Prostate gland (tissue), 2 donors: ENCODE data around the gene RFX7. TPM values are rescaled to one million over a fixed set of nuclear protein-coding genes. Genes with fewer than 3 reads are reported as not detected.

ENCODE experiments used
- DNase-seq: peaks from one replicate; pipeline ENCODE4 v3.0.0-alpha.2; 2019; ENCODE audit warnings: low spot score
- H3K27ac ChIP-seq, 2 donors: fragments of 200-600 bp; sonication (generic); 2 replicates each; pipeline ENCODE4 v1.5.1; 2017 to 2019
- H3K27me3 ChIP-seq: fragments of 200-600 bp; sonication (generic); replicated peaks from 2 replicates; pipeline ENCODE4 v1.5.1; 2019; ENCODE audit not compliant: insufficient read depth
- H3K36me3 ChIP-seq, 2 donors: fragments of 200-600 bp; sonication (generic); 1 replicate in 1 of 2; 2 replicates in 1 of 2; pipeline versions ENCODE4 v1.5.1 to v1.8.1; 2017 to 2019
- H3K4me1 ChIP-seq: fragments of 200-600 bp; sonication (generic); replicated peaks from 2 replicates; pipeline ENCODE4 v1.5.1; 2019
- H3K4me3 ChIP-seq, 2 donors: fragments of 200-600 bp; sonication (generic); 2 replicates each; pipeline ENCODE4 v1.5.1; 2017 to 2019
- H3K9me3 ChIP-seq: fragments of 200-600 bp; sonication (generic); 2 replicates; pipeline ENCODE4 v1.5.1; 2017
- POLR2A ChIP-seq: fragments of 450-650 bp; IDR thresholded peaks from one replicate; pipeline ENCODE4 v1.6.1; 2016; ENCODE audit warnings: antibody characterized with exemption, mild to moderate bottlenecking
- POLR2AphosphoS5 ChIP-seq: sonication (generic); formaldehyde crosslinking; IDR thresholded peaks from one replicate; pipeline ENCODE4 v1.6.1; 2017; ENCODE audit warnings: antibody characterized with exemption
- WGBS: methylation state at CpG from one replicate; pipeline ENCODE4 v1.1.5; 2018; 5-methylcytosine and 5-hydroxymethylcytosine counted together
- intact Hi-C: fragments of 100-400 bp; cut with DNase I; formaldehyde crosslinking; loops from one replicate; pipeline ENCODE4 v1.14.2; 2022
- total RNA-seq, 2 donors: library from RNA; depleted of rRNA; stranded (reverse); fragments of >200 nt; gene quantifications; one replicate each; pipeline ENCODE4 v1.1.0, GENCODE V29; 2016
- TF ChIP-seq, protein P1 (sequence below), 4 experiments: fragments of 200-600 bp in 2 of 4; fragments of 450-650 bp in 2 of 4; sonication (generic) in 2 of 4; IDR thresholded peaks; 1 replicate in 3 of 4; 2 replicates in 1 of 4; pipeline ENCODE4 v1.5.1; 2016 to 2019; ENCODE audit warnings: antibody characterized with exemption in 4 of 4, mild to moderate bottlenecking in 2 of 4, moderate library complexity in 2 of 4

Gene RFX7
- 10 to 100 TPM in 1 of 2 donors, 1 to 10 TPM in 1; 9.3 to 15.1 TPM for total RNA-seq

DNA sequence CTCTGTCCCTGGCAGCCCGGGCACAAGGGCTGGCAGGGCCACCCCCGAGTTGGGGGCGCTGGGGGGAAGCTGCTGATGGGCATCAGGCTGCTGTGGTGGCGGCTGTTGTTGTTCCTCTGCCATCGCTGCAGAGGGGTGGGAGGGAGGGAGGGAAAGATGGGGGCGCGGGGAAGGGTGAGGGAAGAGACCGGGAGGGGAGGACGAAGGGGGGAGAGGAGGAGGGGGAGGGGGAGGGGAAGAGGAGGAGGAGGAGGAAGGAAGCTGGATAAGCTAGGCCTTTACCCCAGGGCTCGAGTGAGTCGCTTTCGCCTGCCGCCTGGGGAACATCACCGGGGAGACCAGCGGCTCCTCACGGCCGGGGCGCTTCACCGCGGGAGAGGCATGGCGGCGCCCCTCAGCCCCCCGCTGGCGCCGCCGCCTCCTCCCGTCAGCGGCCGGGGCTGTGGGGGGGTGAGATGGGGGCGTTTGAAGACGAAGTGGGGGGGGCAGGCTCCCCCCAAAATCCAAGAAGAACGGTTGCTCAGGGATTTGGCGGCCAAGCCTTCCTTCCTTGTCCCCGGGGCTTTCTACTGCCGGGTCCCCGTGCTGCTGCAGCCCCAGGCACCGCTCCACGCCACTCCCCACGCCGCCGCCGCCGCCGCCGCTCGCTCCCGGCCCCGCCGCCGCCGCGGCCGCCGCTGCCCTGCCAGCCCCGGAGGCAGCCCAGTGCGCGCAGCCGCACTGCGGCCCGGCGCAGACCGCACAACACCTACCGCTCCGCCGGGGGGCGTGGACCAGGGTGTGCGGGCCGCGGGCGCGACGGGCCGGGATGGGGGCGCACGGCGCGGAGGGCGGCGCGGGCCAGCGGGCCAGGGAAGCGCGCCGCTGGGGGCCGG lies at the start of gene RFX7:
Gene RFX7, minus strand, starts transcription at position 717 of the 875 bp plus-strand sequence. Its CDS starts 594 bp downstream, at position 123.
- TF ChIP-seq POLR2A (no peak), POLR2AphosphoS5 (no peak)
- TF ChIP-seq, protein P1, sequence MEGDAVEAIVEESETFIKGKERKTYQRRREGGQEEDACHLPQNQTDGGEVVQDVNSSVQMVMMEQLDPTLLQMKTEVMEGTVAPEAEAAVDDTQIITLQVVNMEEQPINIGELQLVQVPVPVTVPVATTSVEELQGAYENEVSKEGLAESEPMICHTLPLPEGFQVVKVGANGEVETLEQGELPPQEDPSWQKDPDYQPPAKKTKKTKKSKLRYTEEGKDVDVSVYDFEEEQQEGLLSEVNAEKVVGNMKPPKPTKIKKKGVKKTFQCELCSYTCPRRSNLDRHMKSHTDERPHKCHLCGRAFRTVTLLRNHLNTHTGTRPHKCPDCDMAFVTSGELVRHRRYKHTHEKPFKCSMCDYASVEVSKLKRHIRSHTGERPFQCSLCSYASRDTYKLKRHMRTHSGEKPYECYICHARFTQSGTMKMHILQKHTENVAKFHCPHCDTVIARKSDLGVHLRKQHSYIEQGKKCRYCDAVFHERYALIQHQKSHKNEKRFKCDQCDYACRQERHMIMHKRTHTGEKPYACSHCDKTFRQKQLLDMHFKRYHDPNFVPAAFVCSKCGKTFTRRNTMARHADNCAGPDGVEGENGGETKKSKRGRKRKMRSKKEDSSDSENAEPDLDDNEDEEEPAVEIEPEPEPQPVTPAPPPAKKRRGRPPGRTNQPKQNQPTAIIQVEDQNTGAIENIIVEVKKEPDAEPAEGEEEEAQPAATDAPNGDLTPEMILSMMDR (IDR thresholded peaks at IDR 0.05) = no peak
- Histone ChIP-seq H3K4me1 (no peaks in the 10 kb centered on the region), H3K27ac (peak within 1 kb of the TSS; percentile 91 to 93), H3K36me3 (no peaks in the 10 kb centered on the region), H3K9me3 (no peaks in the 10 kb centered on the region), H3K4me3 (peak within 1 kb of the TSS; percentile 84 to 90), H3K27me3 (no peaks in the 10 kb centered on the region)
- DNase-seq = peak; percentile 53
- under 1% methylated on average over 39 of the region's 85 CpGs for WGBS
- intact Hi-C loops = loop anchor here (10.0 kb wide), 1 partner anchor 181 kb away; no protein-coding TSS in a partner anchor

DNA sequence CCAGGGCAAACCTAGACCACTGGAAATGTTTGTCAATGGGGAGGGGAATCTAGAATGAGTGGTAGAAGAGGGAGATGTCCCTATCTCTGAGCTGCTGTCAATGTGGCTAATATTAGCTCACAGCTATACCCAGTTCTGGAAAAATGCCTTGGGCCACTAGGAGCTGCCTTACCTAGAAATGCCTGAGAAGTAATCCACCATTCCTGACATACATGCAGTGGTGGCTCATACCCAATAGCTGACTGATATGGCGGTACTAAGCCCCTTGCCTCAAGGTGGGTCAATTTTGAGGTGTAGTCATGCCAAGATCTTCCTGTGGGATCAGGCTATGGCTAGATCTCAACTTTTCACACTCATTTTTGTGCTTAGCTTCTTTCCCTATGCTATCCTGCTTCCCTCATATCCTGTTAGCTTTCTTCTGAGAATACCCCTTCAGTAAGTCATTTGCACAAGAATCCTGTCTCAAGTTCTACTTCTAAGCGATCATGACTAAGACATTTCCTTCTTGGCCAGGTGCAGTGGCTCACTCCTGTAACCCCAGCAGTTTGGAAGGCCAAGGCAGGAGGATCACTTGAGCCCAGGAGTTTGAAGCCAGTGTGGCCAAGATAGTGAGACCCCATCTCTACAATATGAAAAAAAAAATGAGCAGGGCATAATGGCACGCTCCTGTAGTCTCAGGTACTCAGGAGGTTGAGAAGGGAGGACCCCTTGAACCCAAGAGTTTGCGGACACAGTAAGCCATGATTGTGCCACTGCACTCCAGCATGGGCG lies 49.1 kb upstream of the RFX7 start:
- Histone ChIP-seq H3K27ac (no peak overlapping the region), H3K4me1 (no peaks in the 10 kb centered on the region), H3K36me3 (no peaks in the 10 kb centered on the region), H3K4me3 (no peak overlapping the region), H3K9me3 (no peaks in the 10 kb centered on the region), H3K27me3 (no peaks in the 10 kb centered on the region)
- intact Hi-C loops = no loop called here
- WGBS = 98% methylated on average over 5 of the region's 5 CpGs
- no peak for DNase-seq
- TF ChIP-seq POLR2AphosphoS5 = no peak
- no peak for TF ChIP-seq POLR2A
- TF ChIP-seq, protein P1 (IDR thresholded peaks at IDR 0.05) = no peak

GRCh38 chr15:56291741-56292140 lies 48.1 kb upstream of the RFX7 start:
- TF ChIP-seq, protein P1 (IDR thresholded peaks at IDR 0.05) = no peak
- 95% methylated on average over 2 of the region's 2 CpGs for WGBS
- Histone ChIP-seq H3K27ac (no peak overlapping the region), H3K36me3 (no peaks in the 10 kb centered on the region), H3K9me3 (no peaks in the 10 kb centered on the region), H3K4me1 (no peaks in the 10 kb centered on the region), H3K4me3 (no peak overlapping the region), H3K27me3 (no peaks in the 10 kb centered on the region)
- DNase-seq = no peak
- intact Hi-C loops = no loop called here

DNA sequence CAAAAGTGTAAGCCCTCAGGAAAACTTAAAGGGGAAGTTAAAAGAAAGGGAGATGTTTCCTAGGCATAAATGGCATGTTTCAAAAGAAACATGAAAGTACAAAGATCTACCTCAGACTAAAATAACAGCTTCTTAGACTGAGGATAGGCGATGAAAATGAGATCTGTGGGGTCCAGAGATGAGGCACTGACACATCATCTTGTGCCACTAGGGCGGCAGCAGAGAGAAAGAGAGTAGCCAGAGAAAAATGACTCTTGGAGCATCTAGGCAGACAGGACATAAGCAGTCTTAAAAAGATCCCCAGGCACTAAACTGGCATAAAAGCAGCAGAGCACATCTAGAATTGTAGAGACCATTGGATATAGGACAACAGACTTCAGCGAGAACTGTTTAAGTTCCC lies 42.5 kb upstream of the RFX7 start:
- no peak overlapping the region for H3K4me3 ChIP-seq
- intact Hi-C loops = no loop called here
- DNase-seq = no peak
- WGBS = 82% methylated on average over 3 of the region's 3 CpGs
- no peaks in the 10 kb centered on the region for H3K27me3 ChIP-seq
- TF ChIP-seq, protein P1 (IDR thresholded peaks at IDR 0.05) = no peak
- TF ChIP-seq POLR2A (no peak), POLR2AphosphoS5 (no peak)
- no peaks in the 10 kb centered on the region for H3K36me3 ChIP-seq
- H3K9me3 ChIP-seq = no peaks in the 10 kb centered on the region
- H3K27ac ChIP-seq = no peak overlapping the region
- no peaks in the 10 kb centered on the region for H3K4me1 ChIP-seq
